Smooth muscle cell (in vitro differentiated cells): ENCODE measurements around the gene DUSP1. TPM values are rescaled to one million over a fixed set of nuclear protein-coding genes. Genes with fewer than 3 reads are reported as not detected.

ENCODE experiments used
- DNase-seq: peaks from one replicate; lab custom pipeline; 2025; ENCODE audit not compliant: unreplicated experiment; lab: John Stamatoyannopoulos, UW
- H2AFZ ChIP-seq: fragments of 200-600 bp; sonication (generic); 2 replicates; pipeline ENCODE4 v1.6.0; 2016; ENCODE audit warnings: antibody characterized with exemption, low read depth, mild to moderate bottlenecking
- H3F3A ChIP-seq: fragments of 200-600 bp; sonication (generic); 2 replicates; pipeline ENCODE4 v1.6.0; 2017; ENCODE audit warnings: antibody characterized with exemption, low read depth
- H3K27ac ChIP-seq: fragments of 200-600 bp; sonication (generic); 2 replicates; pipeline ENCODE4 v1.5.1; 2016; ENCODE audit warnings: low read depth, mild to moderate bottlenecking
- H3K27me3 ChIP-seq: fragments of 200-600 bp; sonication (generic); 2 replicates; pipeline ENCODE4 v1.6.1; 2016; ENCODE audit warnings: low read depth, mild to moderate bottlenecking
- H3K36me3 ChIP-seq: fragments of 200-600 bp; sonication (generic); 2 replicates; pipeline ENCODE4 v1.5.1; 2016; ENCODE audit warnings: low read depth
- H3K4me1 ChIP-seq: fragments of 200-600 bp; sonication (generic); 2 replicates; pipeline ENCODE4 v1.5.1; 2016; ENCODE audit warnings: low read depth
- H3K4me2 ChIP-seq: fragments of 200-600 bp; sonication (generic); 2 replicates; pipeline ENCODE4 v1.6.0; 2016; ENCODE audit warnings: mild to moderate bottlenecking
- H3K4me3 ChIP-seq: fragments of 200-600 bp; sonication (generic); 2 replicates; pipeline ENCODE4 v1.5.1; 2016; ENCODE audit warnings: mild to moderate bottlenecking
- H3K79me2 ChIP-seq: fragments of 200-600 bp; sonication (generic); 2 replicates; pipeline ENCODE4 v1.6.0; 2016; ENCODE audit warnings: low read depth, mild to moderate bottlenecking
- H3K9ac ChIP-seq: fragments of 200-600 bp; sonication (generic); 2 replicates; pipeline ENCODE4 v1.6.0; 2016; ENCODE audit warnings: low read depth
- H3K9me3 ChIP-seq: fragments of 200-600 bp; sonication (generic); replicated peaks from 2 replicates; pipeline ENCODE4 v1.5.1; 2016; ENCODE audit warnings: low read depth
- H4K20me1 ChIP-seq: fragments of 200-600 bp; sonication (generic); 2 replicates; pipeline ENCODE4 v1.6.0; 2016; ENCODE audit warnings: low read depth
- CTCF ChIP-seq: fragments of 200-600 bp; sonication (generic); IDR thresholded peaks from 2 replicates; pipeline ENCODE4 v1.5.1; 2017; ENCODE audit warnings: borderline replicate concordance, mild to moderate bottlenecking, antibody characterized with exemption; ENCODE audit not compliant: insufficient read depth, poor library complexity, severe bottlenecking
- WGBS: methylation state at CpG from one replicate; pipeline ENCODE4 v1.1.7; 2016; ENCODE audit warnings: low lambda C conversion rate; 5-methylcytosine and 5-hydroxymethylcytosine counted together
- polyA plus RNA-seq: library from polyadenylated mRNA; unstranded; fragments of >200 nt; fragmentation: Nextera tagmentation; extraction: Ambion mirVana; gene quantifications from 2 replicates; pipeline ENCODE4 v1.2.1, GENCODE V29; 2016
- total RNA-seq: library from RNA; depleted of rRNA; stranded (reverse); fragments of >200 nt; gene quantifications from 2 replicates; pipeline ENCODE4 v1.2.3, GENCODE V29; 2014

DUSP1 gene
- total and polyA plus RNA-seq, 2 experiments from 2014 or later: 817 to 995 TPM

GRCh38 chr5:172731680-172732074, 39.3 kb downstream of the DUSP1 start:
- no peak for DNase-seq
- H3K9ac ChIP-seq: no peak overlapping the region

GRCh38 chr5:172730981-172731679, 39.9 kb downstream of the DUSP1 start:
- Histone ChIP-seq H2AFZ (no peak overlapping the region), H3K4me1 (peaks cover 13% of the 10 kb centered on the region), H3K9me3 (no peaks in the 10 kb centered on the region), H3K4me2 (no peak overlapping the region), H3K4me3 (no peak overlapping the region), H3K27me3 (no peaks in the 10 kb centered on the region), H3K79me2 (no peaks in the 10 kb centered on the region), H3K9ac (no peak overlapping the region), H3F3A (peaks cover 18% of the 10 kb centered on the region), H4K20me1 (no peaks in the 10 kb centered on the region), H3K36me3 (no peaks in the 10 kb centered on the region), H3K27ac (peak overlapping the region; percentile 97)
- no peak for DNase-seq
- 79% methylated on average over 16 of the region's 16 CpGs for WGBS
- TF ChIP-seq CTCF: no peak

More at GRCh38 chr5:172731680-172732074, 39.3 kb downstream of the DUSP1 start:
- Histone ChIP-seq H3K4me2 (no peak overlapping the region), H3F3A (peaks cover 18% of the 10 kb centered on the region), H3K79me2 (no peaks in the 10 kb centered on the region), H3K9me3 (no peaks in the 10 kb centered on the region), H4K20me1 (no peaks in the 10 kb centered on the region), H3K27ac (peak overlapping the region; percentile 97), H3K4me1 (peaks cover 13% of the 10 kb centered on the region), H3K27me3 (no peaks in the 10 kb centered on the region), H3K4me3 (no peak overlapping the region), H3K36me3 (no peaks in the 10 kb centered on the region), H2AFZ (no peak overlapping the region)
- TF ChIP-seq CTCF: no peak
- 92% methylated on average over 9 of the region's 9 CpGs for WGBS

GRCh38 chr5:172730222-172730621, 40.8 kb downstream of the DUSP1 start:
- Histone ChIP-seq H3K9me3 (no peaks in the 10 kb centered on the region), H2AFZ (no peak overlapping the region), H3K27me3 (no peaks in the 10 kb centered on the region), H3K4me2 (no peak overlapping the region), H3K79me2 (no peaks in the 10 kb centered on the region), H3F3A (peaks cover 18% of the 10 kb centered on the region), H4K20me1 (no peaks in the 10 kb centered on the region), H3K36me3 (no peaks in the 10 kb centered on the region), H3K4me1 (peaks cover 13% of the 10 kb centered on the region), H3K4me3 (no peak overlapping the region), H3K9ac (no peak overlapping the region), H3K27ac (no peak overlapping the region)
- no peak for TF ChIP-seq CTCF
- WGBS: 97% methylated on average over 6 of the region's 6 CpGs
- DNase-seq: no peak

- H4K20me1 ChIP-seq: no peaks in the 10 kb centered on the region
- no peak overlapping the region for H3K9ac ChIP-seq
- TF ChIP-seq CTCF: no peak
- H3K4me1 ChIP-seq: peaks cover 13% of the 10 kb centered on the region
- H3K4me2 ChIP-seq: no peak overlapping the region
- no peak overlapping the region for H2AFZ ChIP-seq
- no peaks in the 10 kb centered on the region for H3K9me3 ChIP-seq
- 98% methylated on average over 13 of the region's 13 CpGs for WGBS
- no peak for DNase-seq
- H3K79me2 ChIP-seq: no peaks in the 10 kb centered on the region
- no peak overlapping the region for H3K4me3 ChIP-seq
- peaks cover 14% of the 10 kb centered on the region for H3F3A ChIP-seq
- no peaks in the 10 kb centered on the region for H3K27me3 ChIP-seq
- no peaks in the 10 kb centered on the region for H3K36me3 ChIP-seq
- no peak overlapping the region for H3K27ac ChIP-seq
These were observed 41.4 kb downstream of the DUSP1 start for GRCh38 chr5:172729588-172729987.
